ENCODE measurements around the gene CDC42BPA. TPM values are rescaled to one million over a fixed set of nuclear protein-coding genes. Genes with fewer than 3 reads are reported as not detected.

CDC42BPA gene
- polyA plus RNA-seq, 1 donor (not counting 4 experiments of a cell fraction or from before 2014, with no cell fraction given): 9.2 TPM

GRCh38 chr1:227318853-227319607, 738 bp upstream of the CDC42BPA start:
- Histone ChIP-seq H3K27ac (ENCODE audit: control insufficient read depth, insufficient read depth, low read length) (peak overlapping the region; percentile 66), H3K79me2 (ENCODE audit: control insufficient read depth, insufficient read depth, low read length) (peaks cover 35% of the 10 kb centered on the region), H3K4me3 (ENCODE audit: control insufficient read depth in 2 of 3, extremely low read depth in 1 of 3, insufficient read depth in 2 of 3, low read depth in 1 of 3, low read length in 3 of 3) (peak overlapping the region; percentile 65 to 94 (median 84)), H3K27me3 (ENCODE audit: control insufficient read depth, extremely low read depth, insufficient read depth, low read length) (no peaks in the 10 kb centered on the region), H3K4me2 (ENCODE audit: control insufficient read depth, extremely low read depth, insufficient read depth, low read depth, low read length) (peak overlapping the region; percentile 96), H3K9ac (ENCODE audit: control insufficient read depth, extremely low read depth, insufficient read depth, low read length) (peak overlapping the region; percentile 88), H3K9me3 (ENCODE audit: control insufficient read depth, low read depth, low read length) (no peaks in the 10 kb centered on the region), H3K36me3 (ENCODE audit: control insufficient read depth in 2 of 2, extremely low read depth in 1 of 2, insufficient read depth in 2 of 2, low read length in 2 of 2) (no peaks in the 10 kb centered on the region), H4K20me1 (ENCODE audit: control insufficient read depth, extremely low read depth, insufficient read depth, low read length) (no peaks in the 10 kb centered on the region), H3K9me1 (ENCODE audit: control insufficient read depth, extremely low read depth, insufficient read depth, low read length) (no peaks in the 10 kb centered on the region), H3K4me1 (ENCODE audit: control insufficient read depth, extremely low read depth, insufficient read depth, low read length) (peaks cover 15% of the 10 kb centered on the region), H2AFZ (ENCODE audit: control insufficient read depth, low read length) (peak overlapping the region; percentile 90)
- FAIRE-seq: peak; percentile 72
- dilution Hi-C loops (cut with MboI; ENCODE audit: extremely low pct_ligation_motif_present, low sequenced_read_pairs): no loop called here
- TF ChIP-seq CTCF (optimal IDR thresholded peaks at IDR 0.05 in 1 of 3, IDR thresholded peaks at IDR 0.05 in 1 of 3, conservative IDR thresholded peaks at IDR 0.05 in 1 of 3; ENCODE audit: extremely low read depth in 1 of 3, insufficient read depth in 2 of 3, low read length in 3 of 3) (no peak), EZH2 (IDR thresholded peaks at IDR 0.05; ENCODE audit: low read length) (no peak)
- DNase-seq (ENCODE audit: low read depth, low spot score): no peak

DNA sequence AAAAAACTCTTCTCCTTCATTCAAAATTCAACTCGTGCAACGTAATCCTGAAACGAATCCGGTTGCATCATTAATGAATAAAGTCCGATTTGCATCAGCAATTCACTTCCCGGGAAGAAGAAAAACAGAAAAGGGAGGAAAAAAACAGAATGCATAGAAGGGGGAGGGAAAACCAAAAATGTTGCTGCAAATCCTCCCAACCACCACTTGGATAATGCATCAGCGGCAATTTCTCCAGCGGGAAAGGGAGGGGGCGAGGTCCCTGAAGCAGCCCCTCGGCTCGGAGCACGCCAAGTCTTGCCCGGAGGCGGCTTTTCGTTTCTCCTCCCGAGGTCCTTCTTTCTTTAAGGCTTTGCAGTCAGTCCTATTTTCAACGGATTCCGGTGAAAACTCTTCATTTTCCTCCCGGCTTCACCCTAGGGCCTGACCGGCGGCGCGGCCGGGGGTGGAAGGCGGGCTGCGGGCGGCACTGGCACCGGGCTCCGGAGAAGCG, 723 bp downstream of the CDC42BPA start:
- TF ChIP-seq CTCF (optimal IDR thresholded peaks at IDR 0.05 in 1 of 3, IDR thresholded peaks at IDR 0.05 in 1 of 3, conservative IDR thresholded peaks at IDR 0.05 in 1 of 3; ENCODE audit: extremely low read depth in 1 of 3, insufficient read depth in 2 of 3, low read length in 3 of 3) (peak; percentile 5 to 29 (median 19)), EZH2 (IDR thresholded peaks at IDR 0.05; ENCODE audit: low read length) (no peak)
- DNase-seq (ENCODE audit: low read depth, low spot score): no peak
- dilution Hi-C loops (cut with MboI; ENCODE audit: extremely low pct_ligation_motif_present, low sequenced_read_pairs): no loop called here
- Histone ChIP-seq H3K27me3 (ENCODE audit: control insufficient read depth, extremely low read depth, insufficient read depth, low read length) (no peaks in the 10 kb centered on the region), H3K79me2 (ENCODE audit: control insufficient read depth, insufficient read depth, low read length) (peaks cover 48% of the 10 kb centered on the region), H3K9me1 (ENCODE audit: control insufficient read depth, extremely low read depth, insufficient read depth, low read length) (no peaks in the 10 kb centered on the region), H3K4me2 (ENCODE audit: control insufficient read depth, extremely low read depth, insufficient read depth, low read depth, low read length) (peak overlapping the region; percentile 94), H2AFZ (ENCODE audit: control insufficient read depth, low read length) (peak overlapping the region; percentile 63), H3K9ac (ENCODE audit: control insufficient read depth, extremely low read depth, insufficient read depth, low read length) (peak overlapping the region; percentile 88), H4K20me1 (ENCODE audit: control insufficient read depth, extremely low read depth, insufficient read depth, low read length) (no peaks in the 10 kb centered on the region), H3K4me1 (ENCODE audit: control insufficient read depth, extremely low read depth, insufficient read depth, low read length) (peaks cover 10% of the 10 kb centered on the region), H3K36me3 (ENCODE audit: control insufficient read depth in 2 of 2, extremely low read depth in 1 of 2, insufficient read depth in 2 of 2, low read length in 2 of 2) (no peaks in the 10 kb centered on the region), H3K4me3 (ENCODE audit: control insufficient read depth in 2 of 3, extremely low read depth in 1 of 3, insufficient read depth in 2 of 3, low read depth in 1 of 3, low read length in 3 of 3) (peak overlapping the region; percentile 65 to 94 (median 84)), H3K27ac (ENCODE audit: control insufficient read depth, insufficient read depth, low read length) (peak overlapping the region; percentile 86), H3K9me3 (ENCODE audit: control insufficient read depth, low read depth, low read length) (no peaks in the 10 kb centered on the region)
- no peak for FAIRE-seq
